ENCODE data around the gene ATCAY.

ATCAY gene

DNA sequence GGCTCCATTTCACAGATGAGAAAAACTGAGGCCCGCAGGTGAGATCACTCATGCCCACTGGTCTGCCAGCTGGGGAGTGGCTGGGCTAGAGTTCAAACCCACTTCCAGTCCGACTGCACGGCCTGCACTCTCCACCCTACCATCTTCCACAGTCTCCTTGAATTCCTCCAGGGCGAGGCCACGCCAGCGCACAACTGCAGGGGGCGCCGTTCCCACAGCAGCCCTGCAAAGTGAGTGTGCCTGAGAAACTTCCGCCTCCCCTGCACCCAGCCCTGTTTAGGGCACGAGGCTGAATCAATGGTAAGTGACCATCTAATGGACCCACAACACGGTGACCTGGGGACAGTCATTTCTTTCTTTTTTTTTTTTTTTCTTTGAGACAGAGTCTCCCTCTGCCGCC is 829 bp upstream of the ATCAY start:
- no peak overlapping the region for H3K27ac ChIP-seq (ENCODE audit: low read length)
- DNase-seq (no peak), ATAC-seq (ENCODE audit: insufficient read depth, low read depth) (no peak)
- H3K36me3 ChIP-seq (ENCODE audit: insufficient read depth, low read length), result no peaks in the 10 kb centered on the region
- H3K4me2 ChIP-seq (ENCODE audit: insufficient read depth, low read length), result no peak overlapping the region
- no peaks in the 10 kb centered on the region for H3K9me3 ChIP-seq (ENCODE audit: insufficient read depth, low read length, severe bottlenecking)
- H2AFZ ChIP-seq (ENCODE audit: low read depth, low read length), result no peak overlapping the region
- no peaks in the 10 kb centered on the region for H3K27me3 ChIP-seq (ENCODE audit: insufficient read depth, low read length, poor library complexity)
- no peaks in the 10 kb centered on the region; the same call in 1 of the 2 replicates for H3K4me1 ChIP-seq (ENCODE audit: insufficient read depth, low read length)
- H3K79me2 ChIP-seq (ENCODE audit: insufficient read depth, low read length), result no peaks in the 10 kb centered on the region
- no peak overlapping the region for H3K9ac ChIP-seq (ENCODE audit: low read depth, low read length)
- H3K4me3 ChIP-seq (ENCODE audit: low read depth in 1 of 2, low read length in 2 of 2), result no peak overlapping the region
- TF ChIP-seq EZH2 (IDR thresholded peaks at IDR 0.05; ENCODE audit: borderline replicate concordance, low read depth, low read length, severe bottlenecking), result no peak
- TF ChIP-seq, protein P1, sequence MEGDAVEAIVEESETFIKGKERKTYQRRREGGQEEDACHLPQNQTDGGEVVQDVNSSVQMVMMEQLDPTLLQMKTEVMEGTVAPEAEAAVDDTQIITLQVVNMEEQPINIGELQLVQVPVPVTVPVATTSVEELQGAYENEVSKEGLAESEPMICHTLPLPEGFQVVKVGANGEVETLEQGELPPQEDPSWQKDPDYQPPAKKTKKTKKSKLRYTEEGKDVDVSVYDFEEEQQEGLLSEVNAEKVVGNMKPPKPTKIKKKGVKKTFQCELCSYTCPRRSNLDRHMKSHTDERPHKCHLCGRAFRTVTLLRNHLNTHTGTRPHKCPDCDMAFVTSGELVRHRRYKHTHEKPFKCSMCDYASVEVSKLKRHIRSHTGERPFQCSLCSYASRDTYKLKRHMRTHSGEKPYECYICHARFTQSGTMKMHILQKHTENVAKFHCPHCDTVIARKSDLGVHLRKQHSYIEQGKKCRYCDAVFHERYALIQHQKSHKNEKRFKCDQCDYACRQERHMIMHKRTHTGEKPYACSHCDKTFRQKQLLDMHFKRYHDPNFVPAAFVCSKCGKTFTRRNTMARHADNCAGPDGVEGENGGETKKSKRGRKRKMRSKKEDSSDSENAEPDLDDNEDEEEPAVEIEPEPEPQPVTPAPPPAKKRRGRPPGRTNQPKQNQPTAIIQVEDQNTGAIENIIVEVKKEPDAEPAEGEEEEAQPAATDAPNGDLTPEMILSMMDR (IDR thresholded peaks at IDR 0.05; ENCODE audit: borderline replicate concordance, extremely low read depth, low read length, poor library complexity, severe bottlenecking), result peak; percentile 63
- no peaks in the 10 kb centered on the region for H4K20me1 ChIP-seq (ENCODE audit: insufficient read depth, low read length)

DNA sequence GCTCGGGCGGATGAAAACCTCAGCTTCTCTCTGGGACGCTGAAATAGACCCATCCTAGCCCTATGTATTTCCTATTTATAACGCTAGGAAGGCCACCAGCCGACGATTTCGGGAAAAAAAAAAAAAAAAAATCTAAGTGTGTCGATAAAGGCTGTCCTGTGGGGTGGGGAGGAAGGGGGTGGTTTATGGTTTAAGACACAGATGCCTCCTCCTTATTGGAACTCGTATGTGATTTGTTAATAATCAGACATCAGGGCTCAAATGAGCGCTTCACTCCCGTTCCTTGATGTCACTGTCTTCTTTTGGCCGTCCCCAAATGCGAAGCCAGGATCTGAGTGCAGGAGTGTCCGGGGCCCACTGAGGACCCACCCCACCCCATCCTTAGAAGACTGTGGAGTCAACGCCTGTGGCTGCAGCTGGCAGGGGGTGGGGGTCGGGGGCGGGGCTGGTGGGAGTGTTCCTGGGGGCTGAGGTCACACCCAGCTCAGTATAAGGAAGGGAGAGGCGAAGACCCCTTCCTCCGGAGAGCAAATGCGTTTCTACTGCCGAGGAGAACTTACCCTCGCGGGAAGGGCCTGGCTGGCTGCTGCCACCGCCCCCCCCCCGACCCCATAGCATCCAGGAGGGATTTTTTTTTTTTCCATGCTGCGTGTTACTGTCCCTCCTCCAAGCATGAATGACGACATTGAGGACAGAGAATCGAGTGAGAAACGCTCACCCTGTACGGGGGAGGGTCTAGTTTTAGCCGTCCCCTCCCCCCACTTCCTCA is 971 bp downstream of the ATCAY start:
- H3K27me3 ChIP-seq (ENCODE audit: insufficient read depth, low read length, poor library complexity), result no peaks in the 10 kb centered on the region
- no peak overlapping the region for H3K27ac ChIP-seq (ENCODE audit: low read length)
- no peak overlapping the region for H3K4me3 ChIP-seq (ENCODE audit: low read depth in 1 of 2, low read length in 2 of 2)

DNA sequence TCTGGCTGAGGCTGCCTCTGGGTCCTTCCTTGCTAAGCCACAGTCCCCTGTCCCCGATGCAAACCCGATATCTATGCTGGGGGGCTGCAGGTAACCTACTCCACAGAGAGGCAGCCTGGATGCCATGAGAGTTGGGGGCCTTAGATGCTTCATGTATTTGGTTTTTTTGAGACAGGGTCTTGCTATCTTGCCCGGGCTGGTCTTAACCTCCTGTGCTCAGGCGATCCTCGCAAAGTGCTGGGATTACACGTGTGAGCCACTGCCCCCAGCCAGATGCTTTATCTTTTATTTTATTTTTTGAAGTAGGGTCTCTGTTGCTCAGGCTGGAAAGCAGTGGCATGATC is 1.5 kb downstream of the ATCAY start:
- H3K9me3 ChIP-seq (ENCODE audit: insufficient read depth, low read length, severe bottlenecking), result no peaks in the 10 kb centered on the region
- H3K27me3 ChIP-seq (ENCODE audit: insufficient read depth, low read length, poor library complexity), result no peaks in the 10 kb centered on the region
- TF ChIP-seq, protein P1 (IDR thresholded peaks at IDR 0.05; ENCODE audit: borderline replicate concordance, extremely low read depth, low read length, poor library complexity, severe bottlenecking), result no peak
- no peak for TF ChIP-seq EZH2 (IDR thresholded peaks at IDR 0.05; ENCODE audit: borderline replicate concordance, low read depth, low read length, severe bottlenecking)
- DNase-seq (no peak), ATAC-seq (ENCODE audit: insufficient read depth, low read depth) (no peak)
- no peaks in the 10 kb centered on the region for H3K79me2 ChIP-seq (ENCODE audit: insufficient read depth, low read length)
- no peaks in the 10 kb centered on the region for H3K36me3 ChIP-seq (ENCODE audit: insufficient read depth, low read length)
- H4K20me1 ChIP-seq (ENCODE audit: insufficient read depth, low read length), result no peaks in the 10 kb centered on the region; the same call in 1 of the 2 replicates
- H3K4me2 ChIP-seq (ENCODE audit: insufficient read depth, low read length), result no peak overlapping the region
- H3K4me3 ChIP-seq (ENCODE audit: low read depth in 1 of 2, low read length in 2 of 2), result no peak overlapping the region
- H3K9ac ChIP-seq (ENCODE audit: low read depth, low read length), result no peak overlapping the region
- H3K4me1 ChIP-seq (ENCODE audit: insufficient read depth, low read length), result no peaks in the 10 kb centered on the region; the same call in 1 of the 2 replicates
- H3K27ac ChIP-seq (ENCODE audit: low read length), result no peak overlapping the region
- H2AFZ ChIP-seq (ENCODE audit: low read depth, low read length), result no peak overlapping the region

More for the DNA sequence above, 971 bp downstream of the ATCAY start:
- DNase-seq (peak; percentile 21), ATAC-seq (ENCODE audit: insufficient read depth, low read depth) (peak; percentile 52; the same call in 1 of the 3 replicates)
- H3K79me2 ChIP-seq (ENCODE audit: insufficient read depth, low read length), result no peaks in the 10 kb centered on the region
- no peak for TF ChIP-seq EZH2 (IDR thresholded peaks at IDR 0.05; ENCODE audit: borderline replicate concordance, low read depth, low read length, severe bottlenecking)
- TF ChIP-seq, protein P1 (IDR thresholded peaks at IDR 0.05; ENCODE audit: borderline replicate concordance, extremely low read depth, low read length, poor library complexity, severe bottlenecking), result no peak
- H2AFZ ChIP-seq (ENCODE audit: low read depth, low read length), result no peak overlapping the region
- no peaks in the 10 kb centered on the region for H3K9me3 ChIP-seq (ENCODE audit: insufficient read depth, low read length, severe bottlenecking)
- H3K9ac ChIP-seq (ENCODE audit: low read depth, low read length), result no peak overlapping the region
- no peaks in the 10 kb centered on the region; the same call in 1 of the 2 replicates for H3K4me1 ChIP-seq (ENCODE audit: insufficient read depth, low read length)
- H4K20me1 ChIP-seq (ENCODE audit: insufficient read depth, low read length), result no peaks in the 10 kb centered on the region
- no peak overlapping the region for H3K4me2 ChIP-seq (ENCODE audit: insufficient read depth, low read length)
- H3K36me3 ChIP-seq (ENCODE audit: insufficient read depth, low read length), result no peaks in the 10 kb centered on the region
